Uterus (tissue), 2 donors: ENCODE data around the gene FBLN5.

ENCODE experiments used
- POLR2A ChIP-seq, 2 donors: fragments of 450-650 bp; IDR thresholded peaks; one replicate each; pipeline ENCODE4 v1.6.1; 2016; ENCODE audit warnings: antibody characterized with exemption in 2 of 2, mild to moderate bottlenecking in 1 of 2, moderate library complexity in 1 of 2
- TF ChIP-seq, protein P1 (sequence below), 4 experiments: fragments of 200-600 bp in 2 of 4; fragments of 450-650 bp in 2 of 4; sonication (generic) in 2 of 4; IDR thresholded peaks; one replicate each; pipeline ENCODE4 v1.5.1; 2016 to 2019; ENCODE audit warnings: antibody characterized with exemption in 4 of 4, mild to moderate bottlenecking in 2 of 4, moderate library complexity in 1 of 4

- TF ChIP-seq, protein P1, sequence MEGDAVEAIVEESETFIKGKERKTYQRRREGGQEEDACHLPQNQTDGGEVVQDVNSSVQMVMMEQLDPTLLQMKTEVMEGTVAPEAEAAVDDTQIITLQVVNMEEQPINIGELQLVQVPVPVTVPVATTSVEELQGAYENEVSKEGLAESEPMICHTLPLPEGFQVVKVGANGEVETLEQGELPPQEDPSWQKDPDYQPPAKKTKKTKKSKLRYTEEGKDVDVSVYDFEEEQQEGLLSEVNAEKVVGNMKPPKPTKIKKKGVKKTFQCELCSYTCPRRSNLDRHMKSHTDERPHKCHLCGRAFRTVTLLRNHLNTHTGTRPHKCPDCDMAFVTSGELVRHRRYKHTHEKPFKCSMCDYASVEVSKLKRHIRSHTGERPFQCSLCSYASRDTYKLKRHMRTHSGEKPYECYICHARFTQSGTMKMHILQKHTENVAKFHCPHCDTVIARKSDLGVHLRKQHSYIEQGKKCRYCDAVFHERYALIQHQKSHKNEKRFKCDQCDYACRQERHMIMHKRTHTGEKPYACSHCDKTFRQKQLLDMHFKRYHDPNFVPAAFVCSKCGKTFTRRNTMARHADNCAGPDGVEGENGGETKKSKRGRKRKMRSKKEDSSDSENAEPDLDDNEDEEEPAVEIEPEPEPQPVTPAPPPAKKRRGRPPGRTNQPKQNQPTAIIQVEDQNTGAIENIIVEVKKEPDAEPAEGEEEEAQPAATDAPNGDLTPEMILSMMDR (IDR thresholded peaks at IDR 0.05), result no peak
- no peak for TF ChIP-seq POLR2A (IDR thresholded peaks at IDR 0.05)
Measured at GRCh38 chr14:91926131-91926890, 21.2 kb downstream of the FBLN5 start.
